Esophagus muscularis mucosa (tissue), 4 donors: ENCODE measurements around the gene ZMYND10.

ENCODE experiments used
- CTCF ChIP-seq, 3 experiments: fragments of 200-600 bp in 2 of 3; fragments of 450-650 bp in 1 of 3; sonication (generic) in 2 of 3; IDR thresholded peaks; one replicate each; pipeline ENCODE4 v1.5.1; 2017 to 2019; ENCODE audit warnings: antibody characterized with exemption in 3 of 3, mild to moderate bottlenecking in 2 of 3, moderate library complexity in 1 of 3
- EP300 ChIP-seq: sonication (generic); formaldehyde crosslinking; IDR thresholded peaks from one replicate; pipeline ENCODE4 v1.6.1; 2017; ENCODE audit warnings: antibody characterized with exemption
- POLR2A ChIP-seq: fragments of 450-650 bp; IDR thresholded peaks from one replicate; pipeline ENCODE4 v1.6.1; 2017; ENCODE audit warnings: antibody characterized with exemption, moderate library complexity, mild to moderate bottlenecking, low read depth
- POLR2AphosphoS5 ChIP-seq, 2 donors: sonication (generic); formaldehyde crosslinking; IDR thresholded peaks; one replicate each; pipeline ENCODE4 v1.6.1; 2017; ENCODE audit warnings: antibody characterized with exemption in 2 of 2

GRCh38 chr3:50370594-50370993 is 25.1 kb upstream of the ZMYND10 start:
- TF ChIP-seq CTCF (IDR thresholded peaks at IDR 0.05) (no peak), POLR2A (no peak), POLR2AphosphoS5 (IDR thresholded peaks at IDR 0.05) (no peak), EP300 (no peak)
